ENCODE results near the gene SIL1. TPM values are rescaled to one million over a fixed set of nuclear protein-coding genes. Genes with fewer than 3 reads are reported as not detected.

SIL1 gene
- total RNA-seq, 1 donor from 2014 or later = 43.4 TPM

- DNase-seq (ENCODE audit: low read depth in 2 of 2) = no peak
These were observed 235.4 kb downstream of the SIL1 start for GRCh38 chr5:138962614-138963370.

GRCh38 chr5:138961729-138962128, 236.4 kb downstream of the SIL1 start:
- no peak for DNase-seq (ENCODE audit: low read depth in 2 of 2)

- no peak for DNase-seq (ENCODE audit: low read depth in 2 of 2)
These were observed 236.9 kb downstream of the SIL1 start for GRCh38 chr5:138961221-138961620.

- DNase-seq (ENCODE audit: low read depth in 2 of 2) = no peak
These were observed 237.9 kb downstream of the SIL1 start for GRCh38 chr5:138960145-138960692.

- DNase-seq (ENCODE audit: low read depth in 2 of 2) = no peak
These were observed 241.4 kb downstream of the SIL1 start for GRCh38 chr5:138956801-138957200.

- no peak for DNase-seq (ENCODE audit: low read depth in 2 of 2)
These were observed 242.4 kb downstream of the SIL1 start for GRCh38 chr5:138955671-138956295.

- no peak for DNase-seq (ENCODE audit: low read depth in 2 of 2)
These were observed 243.0 kb downstream of the SIL1 start for GRCh38 chr5:138955013-138955660.

- no peak for DNase-seq (ENCODE audit: low read depth in 2 of 2)
These were observed 243.7 kb downstream of the SIL1 start for GRCh38 chr5:138954257-138955012.

GRCh38 chr5:138953387-138954256, 244.5 kb downstream of the SIL1 start:
- DNase-seq (ENCODE audit: low read depth in 2 of 2) = peak; percentile 21 to 67

GRCh38 chr5:138952962-138953361, 245.2 kb downstream of the SIL1 start:
- no peak for DNase-seq (ENCODE audit: low read depth in 2 of 2)

- DNase-seq (ENCODE audit: low read depth in 2 of 2) = no peak
These were observed 246.0 kb downstream of the SIL1 start for GRCh38 chr5:138951986-138952735.

- DNase-seq (ENCODE audit: low read depth in 2 of 2) = no peak
These were observed 246.8 kb downstream of the SIL1 start for GRCh38 chr5:138951091-138951985.

- DNase-seq (ENCODE audit: low read depth in 2 of 2) = no peak
These were observed 247.6 kb downstream of the SIL1 start for GRCh38 chr5:138950421-138951031.

GRCh38 chr5:138949988-138950387, 248.2 kb downstream of the SIL1 start:
- no peak for DNase-seq (ENCODE audit: low read depth in 2 of 2)

GRCh38 chr5:138949223-138949574, 249.0 kb downstream of the SIL1 start:
- no peak for DNase-seq (ENCODE audit: low read depth in 2 of 2)

GRCh38 chr5:138948471-138949222, 249.5 kb downstream of the SIL1 start:
- DNase-seq (ENCODE audit: low read depth in 2 of 2) = no peak

GRCh38 chr5:138947780-138948179, 250.4 kb downstream of the SIL1 start:
- no peak for DNase-seq (ENCODE audit: low read depth in 2 of 2)

Data from dermis microvascular lymphatic vessel endothelial cell (primary cell).